ENCODE results near the gene GJB3.

GJB3 gene

GRCh38 chr1:34780528-34780927 is 486 bp upstream of the GJB3 start:
- Histone ChIP-seq H3K36me3 (no peaks in the 10 kb centered on the region), H3K27me3 (peaks cover 84% of the 10 kb centered on the region), H3K27ac (no peak overlapping the region), H3K4me1 (ENCODE audit: control insufficient read depth in 1 of 2, insufficient read depth in 1 of 2, low read depth in 1 of 2, low read length in 1 of 2) (no peaks in the 10 kb centered on the region), H3K9me3 (no peaks in the 10 kb centered on the region), H3K4me3 (ENCODE audit: low read depth in 1 of 2, low read length in 1 of 2) (no peak overlapping the region)
- no peak for TF ChIP-seq CTCF (IDR thresholded peaks at IDR 0.05)

DNA sequence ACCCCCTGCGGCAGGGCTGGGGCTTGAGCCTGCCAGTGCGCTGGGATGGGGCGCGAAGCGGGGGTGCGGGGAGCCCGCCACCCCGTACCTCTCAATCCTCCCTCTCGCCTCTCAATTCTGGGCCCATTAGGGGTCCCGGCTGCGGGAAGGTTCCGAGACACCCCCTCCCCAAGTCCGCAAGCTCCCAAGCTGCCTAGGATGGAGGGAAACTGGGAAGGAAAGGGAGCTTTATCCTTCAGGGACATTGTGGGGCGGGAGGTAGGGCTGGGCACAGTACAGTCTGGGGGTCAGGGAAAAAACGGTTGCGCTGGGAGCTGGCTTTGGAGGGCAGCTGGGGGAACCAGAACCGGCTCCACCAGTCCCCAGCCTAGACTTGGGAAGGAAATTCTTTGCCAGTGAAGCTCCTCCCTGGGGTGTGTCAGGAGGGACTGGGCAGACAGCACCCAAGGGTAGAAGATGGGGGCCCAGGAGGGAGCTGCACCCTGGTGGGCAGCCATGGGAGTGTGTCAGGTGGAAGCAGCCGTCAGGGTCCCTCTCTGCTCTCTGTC is 904 bp downstream of the GJB3 start:
- no peaks in the 10 kb centered on the region for H3K9me3 ChIP-seq
- no peaks in the 10 kb centered on the region for H3K4me1 ChIP-seq (ENCODE audit: control insufficient read depth in 1 of 2, insufficient read depth in 1 of 2, low read depth in 1 of 2, low read length in 1 of 2)
- H3K27ac ChIP-seq, result no peak overlapping the region
- H3K4me3 ChIP-seq (ENCODE audit: low read depth in 1 of 2, low read length in 1 of 2), result no peak overlapping the region
- no peak for TF ChIP-seq CTCF (IDR thresholded peaks at IDR 0.05)
- H3K36me3 ChIP-seq, result no peaks in the 10 kb centered on the region
- H3K27me3 ChIP-seq, result peaks cover 83% of the 10 kb centered on the region

- no peaks in the 10 kb centered on the region for H3K4me1 ChIP-seq (ENCODE audit: control insufficient read depth in 1 of 2, insufficient read depth in 1 of 2, low read depth in 1 of 2, low read length in 1 of 2)
- no peak overlapping the region for H3K27ac ChIP-seq
- H3K4me3 ChIP-seq (ENCODE audit: low read depth in 1 of 2, low read length in 1 of 2), result no peak overlapping the region
- H3K27me3 ChIP-seq, result peaks cover 67% of the 10 kb centered on the region
- no peak for TF ChIP-seq CTCF (IDR thresholded peaks at IDR 0.05)
- H3K9me3 ChIP-seq, result no peaks in the 10 kb centered on the region
- H3K36me3 ChIP-seq, result no peaks in the 10 kb centered on the region
Observed at GRCh38 chr1:34784751-34785221, 3.8 kb downstream of the GJB3 start.

GRCh38 chr1:34785231-34785874 is 4.3 kb downstream of the GJB3 start:
- H3K4me3 ChIP-seq (ENCODE audit: low read depth in 1 of 2, low read length in 1 of 2), result no peak overlapping the region
- no peaks in the 10 kb centered on the region for H3K36me3 ChIP-seq
- H3K27ac ChIP-seq, result no peak overlapping the region
- H3K27me3 ChIP-seq, result peaks cover 66% of the 10 kb centered on the region
- no peaks in the 10 kb centered on the region for H3K9me3 ChIP-seq
- TF ChIP-seq CTCF (IDR thresholded peaks at IDR 0.05), result no peak
- H3K4me1 ChIP-seq (ENCODE audit: control insufficient read depth in 1 of 2, insufficient read depth in 1 of 2, low read depth in 1 of 2, low read length in 1 of 2), result no peaks in the 10 kb centered on the region

DNA sequence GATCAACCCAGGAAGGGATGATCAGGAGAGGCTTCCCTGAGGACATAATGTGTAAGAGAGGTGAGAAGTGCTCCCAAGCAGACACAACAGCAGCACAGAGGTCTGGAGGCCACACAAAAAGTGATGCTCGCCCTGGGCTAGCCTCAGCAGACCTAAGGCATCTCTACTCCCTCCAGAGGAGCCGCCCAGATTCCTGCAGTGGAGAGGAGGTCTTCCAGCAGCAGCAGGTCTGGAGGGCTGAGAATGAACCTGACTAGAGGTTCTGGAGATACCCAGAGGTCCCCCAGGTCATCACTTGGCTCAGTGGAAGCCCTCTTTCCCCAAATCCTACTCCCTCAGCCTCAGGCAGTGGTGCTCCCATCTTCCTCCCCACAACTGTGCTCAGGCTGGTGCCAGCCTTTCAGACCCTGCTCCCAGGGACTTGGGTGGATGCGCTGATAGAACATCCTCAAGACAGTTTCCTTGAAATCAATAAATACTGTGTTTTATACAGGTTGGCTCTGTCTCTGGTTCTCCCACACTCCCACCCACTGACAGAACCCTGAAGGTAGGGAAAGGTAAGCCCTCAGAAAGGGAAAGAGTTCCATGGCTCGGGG is 5.0 kb downstream of the GJB3 start:
- no peaks in the 10 kb centered on the region for H3K9me3 ChIP-seq
- H3K4me3 ChIP-seq (ENCODE audit: low read depth in 1 of 2, low read length in 1 of 2), result no peak overlapping the region
- H3K4me1 ChIP-seq (ENCODE audit: control insufficient read depth in 1 of 2, insufficient read depth in 1 of 2, low read depth in 1 of 2, low read length in 1 of 2), result no peaks in the 10 kb centered on the region
- no peaks in the 10 kb centered on the region for H3K36me3 ChIP-seq
- no peak for TF ChIP-seq CTCF (IDR thresholded peaks at IDR 0.05)
- H3K27me3 ChIP-seq, result peaks cover 66% of the 10 kb centered on the region
- no peak overlapping the region for H3K27ac ChIP-seq
